Ovary (tissue), 9 donors: ENCODE data around the gene MTHFD1L. TPM values are rescaled to one million over a fixed set of nuclear protein-coding genes. Genes with fewer than 3 reads are reported as not detected.
A peak's percentile ranks its signal among the peaks of the same experiment; 100 is the strongest.

Experiments used
- DNase-seq, 5 donors: peaks; one replicate each; pipeline ENCODE4 v3.0.0-alpha.2; 2019 to 2020
- H3K27ac ChIP-seq, 2 donors: fragments of 200-600 bp; one replicate each; pipeline versions ENCODE4 v1.5.1 to v1.8.0; 2019 to 2022
- H3K27me3 ChIP-seq: fragments of 200-600 bp; one replicate; pipeline ENCODE4 v1.8.0; 2022
- H3K36me3 ChIP-seq: fragments of 200-600 bp; sonication (generic); one replicate; pipeline ENCODE4 v1.5.1; 2019
- H3K4me1 ChIP-seq: one replicate; pipeline ENCODE4 v1.8.1; 2013; ENCODE audit warnings: mild to moderate bottlenecking, moderate library complexity; ENCODE audit not compliant: insufficient read depth
- H3K4me3 ChIP-seq: fragments of 200-600 bp; sonication (generic); one replicate; pipeline ENCODE4 v1.5.1; 2017
- H3K9me3 ChIP-seq, 2 donors: fragments of 200-600 bp in 1 of 2; sonication (generic) in 1 of 2; one replicate each; pipeline versions ENCODE4 v1.5.1 to v1.8.1; 2013 to 2019; ENCODE audit warnings: mild to moderate bottlenecking in 1 of 2, moderate library complexity in 1 of 2
- CTCF ChIP-seq, 3 donors: fragments of 450-650 bp in 2 of 3; fragments of 200-600 bp in 1 of 3; IDR thresholded peaks; one replicate each; pipeline versions ENCODE4 v1.5.1 to v1.8.0; 2016 to 2022; ENCODE audit warnings: antibody characterized with exemption in 3 of 3, mild to moderate bottlenecking in 1 of 3
- EP300 ChIP-seq: sonication (generic); formaldehyde crosslinking; IDR thresholded peaks from one replicate; pipeline ENCODE4 v1.6.1; 2017; ENCODE audit warnings: antibody characterized with exemption
- POLR2A ChIP-seq: fragments of 450-650 bp; IDR thresholded peaks from one replicate; pipeline ENCODE4 v1.6.1; 2017; ENCODE audit warnings: antibody characterized with exemption, mild to moderate bottlenecking, moderate library complexity
- WGBS, 3 donors: extraction: QIAGEN DNeasy Blood & Tissue Kit in 1 of 3; methylation state at CpG; one replicate each; pipeline versions ENCODE4 v1.1.5 to v1.1.7; 2013 to 2017; 5-methylcytosine and 5-hydroxymethylcytosine counted together
- intact Hi-C, 4 donors: fragments of 100-400 bp; cut with DNase I; formaldehyde crosslinking; loops; one replicate each; pipeline versions ENCODE4 v1.11.0 to v1.15.1; 2022 to 2023
- polyA plus RNA-seq, 2 donors: library from polyadenylated mRNA; stranded (reverse); fragments of 200-250 nt in 1 of 2; fragments of 350-450 nt in 1 of 2; fragmentation: Illumina TruSeq in 1 of 2; extraction: RNeasy Lipid Tissue Mini Kit (QIAGEN cat#74804) in 1 of 2; gene quantifications; one replicate each; pipeline ENCODE4 v1.2.3, GENCODE V29; 2013 to 2014
- total RNA-seq, 7 donors: library from RNA; depleted of rRNA in 2 of 7; stranded (reverse); fragments of >200 nt in 2 of 7; fragmentation: NEBNext Ultra II Directional in 3 of 7; extraction: Animal tissue kit (Norgen Biotek cat#: 25700) in 3 of 7; gene quantifications; one replicate each; pipeline versions ENCODE4 v1.1.0 to v1.2.4, GENCODE V29; 2016 to 2023
- donor health status: DM: no; HTN: no; CAD: no; lungs with moderate emphysema.
- donor health status: DM: no; HTN: no; CAD: no.
- donor health status: Bipolar disorder and iron deficiency.
- donor health status: DM: yes; HTN: yes; CAD: no.
- donor health status: DM: no; HTN: no; CAD: no.
- donor health status: DM: yes; HTN: yes; CAD: no.

MTHFD1L gene
- total and polyA plus RNA-seq, 9 donors = 13.0 to 91.1 (median 23.6) TPM

GRCh38 chr6:151009576-151009975 is 144.1 kb downstream of the MTHFD1L start:
- Histone ChIP-seq H3K27me3 (no peaks in the 10 kb centered on the region), H3K27ac (no peak overlapping the region), H3K36me3 (no peaks in the 10 kb centered on the region), H3K4me3 (no peak overlapping the region), H3K4me1 (peaks cover 12% of the 10 kb centered on the region), H3K9me3 (no peaks in the 10 kb centered on the region)
- 73 to 89% (median 75%) methylated on average over 12 of the region's 12 CpGs for WGBS, 3 donors
- DNase-seq = no peak
- TF ChIP-seq EP300 = no peak
- TF ChIP-seq CTCF (IDR thresholded peaks at IDR 0.05) = no peak
- no peak for TF ChIP-seq POLR2A
- intact Hi-C loops = loop anchor here in 1 of 4 donors (10.0 kb wide), 1 partner anchor 115 kb away; no protein-coding TSS in a partner anchor

GRCh38 chr6:151010071-151010470 is 144.6 kb downstream of the MTHFD1L start:
- H3K4me3 ChIP-seq = no peak overlapping the region
- H3K27ac ChIP-seq = no peak overlapping the region
- no peaks in the 10 kb centered on the region for H3K27me3 ChIP-seq
- DNase-seq = no peak
- no peak for TF ChIP-seq EP300
- no peak for TF ChIP-seq CTCF (IDR thresholded peaks at IDR 0.05)
- no peak for TF ChIP-seq POLR2A
- peaks cover 13% of the 10 kb centered on the region for H3K4me1 ChIP-seq
- no peaks in the 10 kb centered on the region for H3K36me3 ChIP-seq
- WGBS, 3 donors = 15 to 42% (median 25%) methylated on average over 5 of the region's 5 CpGs
- no peaks in the 10 kb centered on the region for H3K9me3 ChIP-seq
- intact Hi-C loops = loop anchor here in 2 of 4 donors (5.0 to 10.0 kb wide), 3 partner anchors 115 to 312 kb away; no protein-coding TSS in a partner anchor

- Histone ChIP-seq H3K4me1 (peaks cover 2% of the 10 kb centered on the region), H3K27me3 (no peaks in the 10 kb centered on the region), H3K9me3 (no peaks in the 10 kb centered on the region), H3K27ac (no peak overlapping the region), H3K4me3 (no peak overlapping the region), H3K36me3 (no peaks in the 10 kb centered on the region)
- TF ChIP-seq CTCF (IDR thresholded peaks at IDR 0.05) (no peak), POLR2A (no peak), EP300 (no peak)
- DNase-seq = no peak
- 87 to 93% (median 93%) methylated on average over 7 of the region's 7 CpGs for WGBS, 3 donors
- intact Hi-C loops = loop anchor here in 2 of 4 donors (5.0 to 10.0 kb wide), 3 partner anchors 118 to 310 kb away; no protein-coding TSS in a partner anchor
Observed at GRCh38 chr6:151012321-151013294, 147.1 kb downstream of the MTHFD1L start.

- TF ChIP-seq EP300 (no peak), CTCF (IDR thresholded peaks at IDR 0.05) (peak; percentile 79 to 95 (median 95)), POLR2A (no peak)
- Histone ChIP-seq H3K4me1 (peaks cover 4% of the 10 kb centered on the region), H3K36me3 (no peaks in the 10 kb centered on the region), H3K27me3 (no peaks in the 10 kb centered on the region), H3K27ac (no peak overlapping the region), H3K9me3 (no peaks in the 10 kb centered on the region), H3K4me3 (no peak overlapping the region)
- 36 to 44% (median 40%) methylated on average over 6 of the region's 6 CpGs for WGBS, 3 donors
- intact Hi-C loops = loop anchor here (2.0 to 10.0 kb wide), 4 partner anchors 120 to 310 kb away; no protein-coding TSS in a partner anchor
- peak; percentile 60 to 82 (median 74) for DNase-seq
Observed at GRCh38 chr6:151014404-151015100, 149.1 kb downstream of the MTHFD1L start.
